OCI-LY7 (cell line): ENCODE data around the gene UNC5A. TPM values are rescaled to one million over a fixed set of nuclear protein-coding genes. Genes with fewer than 3 reads are reported as not detected.

Experiments used
- BruUV-seq: library from RNA; stranded (reverse); fragments of 400-500 nt; replicated peaks from 2 replicates; lab custom pipeline; 2021; lab: Mats Ljungman, UMichigan
- CTCF ChIA-PET: fragments of 300-600 bp; sonication (Branson Sonifier 250); formaldehyde crosslinking; loops from one replicate; lab custom pipeline; 2022; ENCODE audit warnings: antibody characterized with exemption; ENCODE audit not compliant: unreplicated experiment; lab: Charles Lee
- POLR2A ChIA-PET: fragments of 300-600 bp; sonication (Branson Sonifier 250); formaldehyde crosslinking; loops from one replicate; lab custom pipeline; 2022; ENCODE audit warnings: antibody characterized with exemption; lab: Charles Lee
- DNase-seq: peaks from one replicate; pipeline ENCODE4 v3.0.0-alpha.2; 2015; ENCODE audit warnings: low spot score
- H2AFZ ChIP-seq: fragments of 200-600 bp; sonication (generic), shearing (Covaris generic); 2 replicates; pipeline ENCODE4 v1.6.1; 2014; ENCODE audit warnings: mild to moderate bottlenecking, antibody characterized with exemption, low read length, moderate library complexity
- H3K27ac ChIP-seq: fragments of 200-600 bp; sonication (generic); 2 replicates; pipeline ENCODE4 v1.5.1; 2014; ENCODE audit warnings: mixed run types, low read depth, mild to moderate bottlenecking, moderate library complexity, low read length, inconsistent platforms; ENCODE audit not compliant: poor library complexity, severe bottlenecking
- H3K36me3 ChIP-seq: fragments of 200-600 bp; sonication (generic); 2 replicates; pipeline ENCODE4 v1.6.1; 2014; ENCODE audit warnings: mild to moderate bottlenecking, antibody characterized with exemption, low read length, moderate library complexity, mixed read lengths; ENCODE audit not compliant: insufficient read depth
- H3K4me1 ChIP-seq: fragments of 200-600 bp; sonication (generic); 2 replicates; pipeline ENCODE4 v1.5.1; 2014; ENCODE audit warnings: mild to moderate bottlenecking, low read length; ENCODE audit not compliant: insufficient read depth, poor library complexity, severe bottlenecking
- H3K4me2 ChIP-seq: fragments of 200-600 bp; sonication (generic); 2 replicates; pipeline ENCODE4 v1.6.1; 2014; ENCODE audit warnings: mild to moderate bottlenecking, low read length
- H3K4me3 ChIP-seq: fragments of 200-600 bp; sonication (generic); 2 replicates; pipeline ENCODE4 v1.5.1; 2014; ENCODE audit warnings: mild to moderate bottlenecking, low read depth, low read length; ENCODE audit not compliant: poor library complexity, severe bottlenecking
- H3K79me2 ChIP-seq: fragments of 200-600 bp; sonication (generic); 2 replicates; pipeline ENCODE4 v1.6.1; 2016; ENCODE audit warnings: low read depth, mild to moderate bottlenecking, low read length, moderate library complexity, mixed read lengths; ENCODE audit not compliant: insufficient read depth
- H3K9me2 ChIP-seq: fragments of 200-600 bp; sonication (generic); 2 replicates; pipeline ENCODE4 v1.6.1; 2016; ENCODE audit warnings: mild to moderate bottlenecking, low read length, mixed read lengths; ENCODE audit not compliant: insufficient read depth
- H3K9me3 ChIP-seq: fragments of 200-600 bp; sonication (generic); 2 replicates; pipeline ENCODE4 v1.6.1; 2014; ENCODE audit warnings: mild to moderate bottlenecking, mixed run types, low read length, mixed read lengths
- H4K20me1 ChIP-seq: fragments of 200-600 bp; sonication (generic); 2 replicates; pipeline ENCODE4 v1.6.1; 2014; ENCODE audit warnings: mild to moderate bottlenecking, antibody characterized with exemption, low read length, moderate library complexity, mixed read lengths; ENCODE audit not compliant: insufficient read depth
- EZH2phosphoT487 ChIP-seq: fragments of 200-600 bp; sonication (generic); IDR thresholded peaks from 2 replicates; pipeline ENCODE4 v1.6.1; 2018; ENCODE audit warnings: low read depth, borderline replicate concordance, mild to moderate bottlenecking, mixed run types, antibody characterized with exemption, low read length, moderate library complexity, mixed read lengths
- intact Hi-C: fragments of 100-400 bp; cut with micrococcal nuclease; formaldehyde crosslinking; loops from one replicate; pipeline ENCODE4 v1.10.0; 2022; ENCODE audit not compliant: unreplicated experiment
- total RNA-seq, 2 experiments: library from RNA; depleted of rRNA in 1 of 2; stranded (reverse); fragments of >200 nt in 1 of 2; shearing (Covaris generic) in 1 of 2; gene quantifications; 2 replicates each; pipeline ENCODE4 v1.2.3, GENCODE V29; 2014 to 2022
- TF ChIP-seq, protein P1 (sequence below): fragments of 200-600 bp; sonication (generic); conservative IDR thresholded peaks from 2 replicates; pipeline ENCODE4 v1.5.1; 2014; ENCODE audit warnings: mild to moderate bottlenecking, antibody characterized with exemption, low read length, moderate library complexity, mixed read lengths

UNC5A gene
- total RNA-seq, 2 experiments from 2014 or later = not detected

DNA sequence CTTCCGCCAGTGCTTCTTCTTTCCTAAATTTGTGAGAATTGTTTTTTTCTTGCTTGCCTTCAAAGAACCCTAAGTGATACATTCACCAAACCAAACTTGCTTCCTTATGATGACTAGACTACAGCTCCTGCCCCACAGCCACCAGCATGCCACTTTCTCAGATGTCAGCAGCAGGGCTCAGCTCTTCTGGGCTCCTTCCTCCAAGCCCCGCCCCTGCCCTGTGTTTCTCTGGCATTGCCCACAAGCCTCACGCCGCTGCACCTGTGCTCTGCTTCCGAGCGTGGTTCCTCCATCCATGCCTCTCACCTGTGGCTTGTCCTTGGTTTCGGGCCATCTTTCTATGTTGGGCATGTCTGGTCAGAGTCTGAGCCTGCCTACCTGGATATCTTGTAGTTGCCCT lies 10.6 kb downstream of the UNC5A start:
- H3K4me2 ChIP-seq = no peak overlapping the region
- ChIA-PET CTCF (no interaction called here), POLR2A (interaction anchor here (0.8 kb wide), 1 partner anchor 70 kb away, joined by 3 read pairs; no protein-coding TSS in a partner anchor)
- H2AFZ ChIP-seq = no peak overlapping the region
- no peaks in the 10 kb centered on the region for H3K9me3 ChIP-seq
- no peaks in the 10 kb centered on the region for H4K20me1 ChIP-seq
- BruUV-seq = no TSS peak
- no peak overlapping the region for H3K4me3 ChIP-seq
- H3K4me1 ChIP-seq = no peaks in the 10 kb centered on the region
- H3K36me3 ChIP-seq = no peaks in the 10 kb centered on the region
- no peak for TF ChIP-seq EZH2phosphoT487
- TF ChIP-seq, protein P1, sequence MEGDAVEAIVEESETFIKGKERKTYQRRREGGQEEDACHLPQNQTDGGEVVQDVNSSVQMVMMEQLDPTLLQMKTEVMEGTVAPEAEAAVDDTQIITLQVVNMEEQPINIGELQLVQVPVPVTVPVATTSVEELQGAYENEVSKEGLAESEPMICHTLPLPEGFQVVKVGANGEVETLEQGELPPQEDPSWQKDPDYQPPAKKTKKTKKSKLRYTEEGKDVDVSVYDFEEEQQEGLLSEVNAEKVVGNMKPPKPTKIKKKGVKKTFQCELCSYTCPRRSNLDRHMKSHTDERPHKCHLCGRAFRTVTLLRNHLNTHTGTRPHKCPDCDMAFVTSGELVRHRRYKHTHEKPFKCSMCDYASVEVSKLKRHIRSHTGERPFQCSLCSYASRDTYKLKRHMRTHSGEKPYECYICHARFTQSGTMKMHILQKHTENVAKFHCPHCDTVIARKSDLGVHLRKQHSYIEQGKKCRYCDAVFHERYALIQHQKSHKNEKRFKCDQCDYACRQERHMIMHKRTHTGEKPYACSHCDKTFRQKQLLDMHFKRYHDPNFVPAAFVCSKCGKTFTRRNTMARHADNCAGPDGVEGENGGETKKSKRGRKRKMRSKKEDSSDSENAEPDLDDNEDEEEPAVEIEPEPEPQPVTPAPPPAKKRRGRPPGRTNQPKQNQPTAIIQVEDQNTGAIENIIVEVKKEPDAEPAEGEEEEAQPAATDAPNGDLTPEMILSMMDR = no peak
- intact Hi-C loops = no loop called here
- H3K79me2 ChIP-seq = no peaks in the 10 kb centered on the region
- H3K27ac ChIP-seq = no peak overlapping the region
- peak; percentile 13 for DNase-seq
- H3K9me2 ChIP-seq = no peaks in the 10 kb centered on the region

DNA sequence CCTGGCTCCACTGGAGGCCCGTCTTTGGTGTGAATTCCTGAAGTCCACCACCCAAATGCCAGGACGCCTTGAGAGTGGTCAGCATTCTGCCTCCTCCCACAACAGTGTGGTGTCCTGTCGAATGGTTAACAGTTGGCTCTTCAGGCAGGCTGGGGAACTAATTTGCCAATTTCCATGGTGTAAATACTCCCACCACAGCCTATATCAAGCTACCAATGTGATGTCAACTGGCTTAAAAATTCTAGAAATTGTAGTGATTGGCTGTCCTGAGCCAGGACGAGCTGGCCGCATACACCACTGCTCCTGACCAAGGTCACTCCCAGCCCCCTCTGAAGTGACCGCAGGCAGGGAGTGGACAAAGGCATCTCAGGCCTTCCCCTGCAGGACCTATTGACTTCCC lies 11.1 kb downstream of the UNC5A start:
- ChIA-PET CTCF (no interaction called here), POLR2A (interaction anchor here (0.8 kb wide), 1 partner anchor 69 kb away, joined by 3 read pairs; no protein-coding TSS in a partner anchor)
- Histone ChIP-seq H2AFZ (no peak overlapping the region), H4K20me1 (no peaks in the 10 kb centered on the region), H3K79me2 (no peaks in the 10 kb centered on the region), H3K9me2 (no peaks in the 10 kb centered on the region), H3K9me3 (no peaks in the 10 kb centered on the region), H3K36me3 (no peaks in the 10 kb centered on the region), H3K4me3 (no peak overlapping the region), H3K27ac (no peak overlapping the region), H3K4me2 (no peak overlapping the region), H3K4me1 (no peaks in the 10 kb centered on the region)
- DNase-seq = no peak
- BruUV-seq = no TSS peak
- intact Hi-C loops = no loop called here
- TF ChIP-seq, protein P1 = no peak
- no peak for TF ChIP-seq EZH2phosphoT487

DNA sequence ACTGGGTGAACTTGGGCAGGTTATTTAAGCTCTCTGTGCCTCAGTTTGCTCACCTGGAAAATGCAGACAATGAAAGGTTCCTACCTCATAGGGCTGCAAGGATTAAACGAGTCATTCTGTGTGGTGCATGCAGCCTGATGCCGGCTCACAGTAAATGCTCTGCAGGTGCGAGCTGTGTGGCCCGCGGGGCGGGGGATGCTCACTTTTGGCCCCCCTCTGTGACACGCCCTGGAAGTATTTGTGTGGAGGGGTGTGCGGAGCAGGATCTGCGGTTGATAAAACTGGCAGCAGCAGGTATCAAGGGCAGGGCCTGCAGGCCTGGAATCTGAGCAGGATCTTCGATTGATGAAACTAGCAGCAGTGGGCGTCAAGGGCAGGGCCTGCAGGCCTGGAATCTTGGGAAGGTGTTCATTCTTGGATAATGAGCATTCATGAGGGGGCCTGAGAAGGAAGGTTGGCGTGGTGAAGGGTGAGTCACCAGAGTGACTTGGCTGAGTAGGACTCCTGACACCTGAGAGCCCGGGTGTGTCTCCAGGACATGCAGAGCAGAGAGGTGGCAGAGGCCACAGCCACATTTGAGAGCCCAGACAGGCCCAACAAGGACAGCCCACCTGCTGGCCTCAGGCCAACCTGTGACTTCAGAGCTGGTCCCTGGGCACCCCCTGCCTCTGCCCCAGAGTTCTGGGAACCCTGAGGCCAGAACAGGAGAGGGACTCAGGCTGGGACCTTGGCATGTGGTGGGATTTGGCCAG lies 11.9 kb downstream of the UNC5A start:
- H4K20me1 ChIP-seq = no peaks in the 10 kb centered on the region
- no peaks in the 10 kb centered on the region for H3K36me3 ChIP-seq
- no peak for DNase-seq
- no peak overlapping the region for H3K4me2 ChIP-seq
- H3K4me1 ChIP-seq = no peaks in the 10 kb centered on the region
- no peaks in the 10 kb centered on the region for H3K79me2 ChIP-seq
- no peaks in the 10 kb centered on the region for H3K9me2 ChIP-seq
- TF ChIP-seq, protein P1 = no peak
- no peak for TF ChIP-seq EZH2phosphoT487
- no peak overlapping the region for H3K27ac ChIP-seq
- no peak overlapping the region for H2AFZ ChIP-seq
- H3K9me3 ChIP-seq = no peaks in the 10 kb centered on the region
- H3K4me3 ChIP-seq = no peak overlapping the region
- ChIA-PET POLR2A (interaction anchor here (0.8 kb wide), 1 partner anchor 68 kb away, joined by 3 read pairs; no protein-coding TSS in a partner anchor), CTCF (no interaction called here)
- intact Hi-C loops = no loop called here
- BruUV-seq = no TSS peak
